Measurements from ENCODE around the gene HMG20B.

DNA sequence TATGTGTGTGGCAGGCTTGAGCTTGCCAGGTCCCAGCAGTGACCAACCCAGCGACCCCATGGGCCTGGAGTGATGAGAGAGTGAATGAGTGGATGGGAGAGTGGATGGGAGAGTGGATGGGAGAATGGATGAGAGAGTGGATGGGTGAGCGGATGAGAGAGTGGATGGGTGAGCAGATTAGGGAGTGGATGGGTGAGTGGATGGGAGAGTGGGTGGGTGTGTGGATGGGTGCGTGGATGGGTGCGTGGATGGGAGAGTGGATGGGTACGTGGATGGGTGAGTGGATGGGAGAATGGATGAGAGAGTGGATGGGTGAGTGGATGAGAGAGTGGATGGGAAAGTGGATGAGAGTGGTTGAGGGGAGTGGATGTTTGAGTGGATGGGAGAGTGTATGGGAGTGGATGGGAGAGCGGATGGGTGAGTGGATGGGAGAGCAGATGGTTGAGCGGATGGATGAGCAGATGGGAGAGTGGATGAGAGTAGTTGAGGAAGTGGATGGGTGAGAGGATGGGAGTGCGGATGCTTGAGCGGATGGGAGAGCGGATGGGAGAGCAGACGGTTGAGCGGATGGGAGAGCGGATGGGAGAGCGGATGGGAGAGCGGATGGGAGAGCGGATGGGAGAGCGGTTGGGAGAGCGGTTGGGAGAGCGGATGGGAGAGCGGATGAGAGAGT lies 44.1 kb upstream of the HMG20B start:
- TF ChIP-seq CTCF (conservative IDR thresholded peaks at IDR 0.05): no peak
- no peak for TF ChIP-seq EZH2 (IDR thresholded peaks at IDR 0.05; ENCODE audit: low read depth)

Measured in PC-9 (cell line).